Bronchial epithelial cell (primary cell): ENCODE results near the gene KRTAP9-8. TPM values are rescaled to one million over a fixed set of nuclear protein-coding genes. Genes with fewer than 3 reads are reported as not detected.

ENCODE experiments used
- total RNA-seq: library from RNA; depleted of rRNA; stranded (reverse); fragments of >200 nt; gene quantifications from 2 replicates; pipeline ENCODE4 v1.2.1, GENCODE V29; 2014

Gene KRTAP9-8
- total RNA-seq, 1 donor from 2014 or later = not detected

Other genes with a start within 250 kb of the KRTAP9-8 start
- gene KRTAP3-3, start 243.8 kb upstream of the KRTAP9-8 start, total RNA-seq = not detected in 2 replicates
- gene KRTAP3-2, start 238.1 kb upstream of the KRTAP9-8 start, total RNA-seq = not detected in 2 replicates
- gene KRTAP3-1, start 228.9 kb upstream of the KRTAP9-8 start, total RNA-seq = not detected in 2 replicates
- gene KRTAP1-5, start 210.8 kb upstream of the KRTAP9-8 start, total RNA-seq = not detected in 2 replicates
- gene KRTAP1-4, start 207.8 kb upstream of the KRTAP9-8 start, total RNA-seq = not detected in 2 replicates
- gene KRTAP1-3, start 203.1 kb upstream of the KRTAP9-8 start, total RNA-seq = not detected in 2 replicates
- not detected in 2 replicates for gene KRTAP1-1, start 196.5 kb upstream of the KRTAP9-8 start, total RNA-seq
- not detected in 2 replicates for gene KRTAP2-1, start 190.7 kb upstream of the KRTAP9-8 start, total RNA-seq
- not detected in 2 replicates for gene KRTAP2-2, start 182.8 kb upstream of the KRTAP9-8 start, total RNA-seq
- gene KRTAP2-3, start 177.9 kb upstream of the KRTAP9-8 start, total RNA-seq = not detected in 2 replicates
- gene KRTAP2-4, start 172.1 kb upstream of the KRTAP9-8 start, total RNA-seq = not detected in 2 replicates
- gene KRTAP4-7, start 153.8 kb upstream of the KRTAP9-8 start, total RNA-seq = not detected in 2 replicates
- not detected in 2 replicates for gene KRTAP4-8, start 139.9 kb upstream of the KRTAP9-8 start, total RNA-seq
- gene KRTAP4-16, start 135.8 kb upstream of the KRTAP9-8 start, total RNA-seq = not detected in 2 replicates
- not detected in 2 replicates for gene KRTAP4-9, start 132.6 kb upstream of the KRTAP9-8 start, total RNA-seq
- not detected in 2 replicates for gene KRTAP4-11, start 119.6 kb upstream of the KRTAP9-8 start, total RNA-seq
- gene KRTAP4-12, start 113.8 kb upstream of the KRTAP9-8 start, total RNA-seq = not detected in 2 replicates
- not detected in 2 replicates for gene KRTAP4-6, start 97.5 kb upstream of the KRTAP9-8 start, total RNA-seq
- not detected in 2 replicates for gene KRTAP4-5, start 88.2 kb upstream of the KRTAP9-8 start, total RNA-seq
- gene KRTAP4-4, start 77.3 kb upstream of the KRTAP9-8 start, total RNA-seq = not detected in 2 replicates
- not detected in 2 replicates for gene KRTAP4-3, start 69.8 kb upstream of the KRTAP9-8 start, total RNA-seq
- gene KRTAP4-2, start 59.8 kb upstream of the KRTAP9-8 start, total RNA-seq = not detected in 2 replicates
- not detected in 2 replicates for gene KRTAP4-1, start 53.1 kb upstream of the KRTAP9-8 start, total RNA-seq
- gene KRTAP9-1, start 48.1 kb upstream of the KRTAP9-8 start, total RNA-seq = not detected in 2 replicates
- gene KRTAP9-2, start 11.4 kb upstream of the KRTAP9-8 start, total RNA-seq = not detected in 2 replicates
- not detected in 2 replicates for gene KRTAP9-3, start 5.5 kb upstream of the KRTAP9-8 start, total RNA-seq
- not detected in 2 replicates for gene KRTAP9-4, start 11.7 kb downstream of the KRTAP9-8 start, total RNA-seq
- gene KRTAP9-9, start 17.4 kb downstream of the KRTAP9-8 start, total RNA-seq = not detected in 2 replicates
- gene KRTAP9-6, start 27.4 kb downstream of the KRTAP9-8 start, total RNA-seq = not detected in 2 replicates
- gene KRTAP9-7, start 37.7 kb downstream of the KRTAP9-8 start, total RNA-seq = not detected in 2 replicates
- not detected in 2 replicates for gene KRTAP29-1, start 64.9 kb downstream of the KRTAP9-8 start, total RNA-seq
- not detected in 2 replicates for gene KRTAP16-1, start 71.3 kb downstream of the KRTAP9-8 start, total RNA-seq
- gene KRTAP17-1, start 77.7 kb downstream of the KRTAP9-8 start, total RNA-seq = not detected in 2 replicates
- gene KRT33A, start 112.8 kb downstream of the KRTAP9-8 start, total RNA-seq = 0.13 TPM in 1 of 2 replicates, not detected in the other
- 0.79 and 1.7 TPM in 2 replicates for gene KRT33B, start 131.8 kb downstream of the KRTAP9-8 start, total RNA-seq
- 0.26 and 0.53 TPM in 2 replicates for gene KRT34, start 144.3 kb downstream of the KRTAP9-8 start, total RNA-seq
- gene KRT31, start 159.6 kb downstream of the KRTAP9-8 start, total RNA-seq = 0.26 TPM in 1 of 2 replicates, not detected in the other
- not detected in 2 replicates for gene KRT37, start 186.6 kb downstream of the KRTAP9-8 start, total RNA-seq
- gene KRT38, start 203.0 kb downstream of the KRTAP9-8 start, total RNA-seq = not detected in 2 replicates
- gene KRT32, start 229.4 kb downstream of the KRTAP9-8 start, total RNA-seq = 0.13 TPM in 1 of 2 replicates, not detected in the other
- not detected in 2 replicates for gene KRT35, start 243.2 kb downstream of the KRTAP9-8 start, total RNA-seq